ENCODE measurements around the gene CALD1.

CALD1 gene

DNA sequence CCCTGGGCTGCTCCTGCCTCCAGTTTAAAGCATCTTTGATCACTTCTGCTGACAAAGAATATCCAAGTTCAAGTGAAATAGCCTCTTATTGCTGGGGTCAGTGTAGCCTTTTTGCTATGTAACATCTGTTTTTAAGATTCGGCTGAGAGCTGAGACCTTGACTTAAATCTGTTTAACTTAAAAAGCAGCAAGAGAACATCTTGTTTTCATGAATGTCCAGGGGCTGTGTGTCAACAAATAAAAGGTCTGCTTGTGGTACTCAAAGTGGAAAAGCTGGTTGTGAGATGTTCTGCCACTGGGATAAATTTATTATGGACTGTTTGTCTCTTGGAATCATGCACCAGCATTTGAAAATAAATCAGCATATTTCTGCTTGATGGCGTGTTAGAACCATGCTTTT lies 73.2 kb downstream of the CALD1 start:
- no peaks in the 10 kb centered on the region for H3K27me3 ChIP-seq (ENCODE audit: control insufficient read depth, low read length)
- H3K9me2 ChIP-seq (replicated peaks; ENCODE audit: control insufficient read depth, low read length), result no peaks in the 10 kb centered on the region
- H3F3A ChIP-seq (ENCODE audit: control insufficient read depth, insufficient read depth), result no peaks in the 10 kb centered on the region
- H3K27ac ChIP-seq (ENCODE audit: low read depth, low read length), result no peak overlapping the region
- H3K4me1 ChIP-seq (ENCODE audit: control insufficient read depth, low read length), result no peaks in the 10 kb centered on the region
- no peak overlapping the region for H3K4me3 ChIP-seq (ENCODE audit: low read length)
- H3K4me2 ChIP-seq (ENCODE audit: low read length), result no peak overlapping the region
- no peaks in the 10 kb centered on the region for H3K36me3 ChIP-seq (ENCODE audit: control insufficient read depth, low read length)
- no peaks in the 10 kb centered on the region for H3K79me2 ChIP-seq (ENCODE audit: control insufficient read depth, low read length)
- TF ChIP-seq, protein P1, sequence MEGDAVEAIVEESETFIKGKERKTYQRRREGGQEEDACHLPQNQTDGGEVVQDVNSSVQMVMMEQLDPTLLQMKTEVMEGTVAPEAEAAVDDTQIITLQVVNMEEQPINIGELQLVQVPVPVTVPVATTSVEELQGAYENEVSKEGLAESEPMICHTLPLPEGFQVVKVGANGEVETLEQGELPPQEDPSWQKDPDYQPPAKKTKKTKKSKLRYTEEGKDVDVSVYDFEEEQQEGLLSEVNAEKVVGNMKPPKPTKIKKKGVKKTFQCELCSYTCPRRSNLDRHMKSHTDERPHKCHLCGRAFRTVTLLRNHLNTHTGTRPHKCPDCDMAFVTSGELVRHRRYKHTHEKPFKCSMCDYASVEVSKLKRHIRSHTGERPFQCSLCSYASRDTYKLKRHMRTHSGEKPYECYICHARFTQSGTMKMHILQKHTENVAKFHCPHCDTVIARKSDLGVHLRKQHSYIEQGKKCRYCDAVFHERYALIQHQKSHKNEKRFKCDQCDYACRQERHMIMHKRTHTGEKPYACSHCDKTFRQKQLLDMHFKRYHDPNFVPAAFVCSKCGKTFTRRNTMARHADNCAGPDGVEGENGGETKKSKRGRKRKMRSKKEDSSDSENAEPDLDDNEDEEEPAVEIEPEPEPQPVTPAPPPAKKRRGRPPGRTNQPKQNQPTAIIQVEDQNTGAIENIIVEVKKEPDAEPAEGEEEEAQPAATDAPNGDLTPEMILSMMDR (IDR thresholded peaks at IDR 0.05; ENCODE audit: low read depth, low read length, poor library complexity, severe bottlenecking), result no peak
- H3K9me3 ChIP-seq (ENCODE audit: control insufficient read depth, insufficient read depth, low read length), result no peaks in the 10 kb centered on the region
- no peaks in the 10 kb centered on the region for H4K20me1 ChIP-seq (ENCODE audit: control insufficient read depth, insufficient read depth, low read depth, low read length)

DNA sequence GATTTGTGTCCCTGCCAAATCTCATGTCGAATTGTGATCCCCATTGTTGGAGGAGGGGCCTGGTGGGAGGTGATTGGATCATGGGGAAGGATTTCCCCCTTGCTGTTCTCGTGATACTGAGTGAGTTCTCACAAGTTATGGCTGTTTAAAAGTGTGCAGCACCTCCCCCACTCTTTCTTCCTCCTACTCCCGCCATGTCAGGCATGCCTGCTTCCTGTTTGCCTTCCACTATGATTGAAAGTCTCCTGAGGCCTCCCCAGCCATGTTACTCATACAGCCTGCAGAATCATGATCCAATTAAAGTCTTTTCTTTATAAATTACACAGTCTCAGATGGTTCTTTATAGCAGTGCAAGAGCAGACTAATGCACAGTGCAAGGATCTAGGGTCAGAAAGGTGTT lies 75.4 kb downstream of the CALD1 start:
- no peaks in the 10 kb centered on the region for H3K79me2 ChIP-seq (ENCODE audit: control insufficient read depth, low read length)
- H3K9me2 ChIP-seq (replicated peaks; ENCODE audit: control insufficient read depth, low read length), result no peaks in the 10 kb centered on the region

DNA sequence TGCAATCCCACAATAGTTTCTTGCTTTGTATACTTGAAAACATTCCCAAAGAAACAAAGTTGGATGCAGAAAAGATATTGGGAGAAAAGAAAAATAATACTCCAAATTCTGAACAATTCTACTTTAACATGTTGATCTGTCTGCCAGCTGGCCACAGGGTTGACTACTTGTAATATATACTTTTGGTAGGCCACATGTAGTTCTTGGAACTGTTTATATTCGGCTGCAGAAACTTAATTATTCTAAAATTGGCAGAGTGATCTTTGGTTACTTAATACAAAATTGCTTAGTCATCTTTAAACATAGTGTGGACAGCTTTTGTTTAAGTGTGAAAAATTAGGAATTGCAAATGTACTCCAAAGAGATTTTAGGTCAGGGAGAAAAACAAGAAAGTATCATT lies 76.0 kb downstream of the CALD1 start:
- H3K9me2 ChIP-seq (replicated peaks; ENCODE audit: control insufficient read depth, low read length), result no peaks in the 10 kb centered on the region
- no peaks in the 10 kb centered on the region for H3K36me3 ChIP-seq (ENCODE audit: control insufficient read depth, low read length)
- TF ChIP-seq, protein P1 (IDR thresholded peaks at IDR 0.05; ENCODE audit: low read depth, low read length, poor library complexity, severe bottlenecking), result no peak
- no peaks in the 10 kb centered on the region for H3K4me1 ChIP-seq (ENCODE audit: control insufficient read depth, low read length)
- H3K4me3 ChIP-seq (ENCODE audit: low read length), result no peak overlapping the region
- no peaks in the 10 kb centered on the region for H3K79me2 ChIP-seq (ENCODE audit: control insufficient read depth, low read length)
- no peak overlapping the region for H3K4me2 ChIP-seq (ENCODE audit: low read length)
- peaks cover 3% of the 10 kb centered on the region; the same call in 1 of the 2 replicates for H3K27me3 ChIP-seq (ENCODE audit: control insufficient read depth, low read length)
- no peaks in the 10 kb centered on the region for H4K20me1 ChIP-seq (ENCODE audit: control insufficient read depth, insufficient read depth, low read depth, low read length)
- H3K27ac ChIP-seq (ENCODE audit: low read depth, low read length), result no peak overlapping the region
- H3F3A ChIP-seq (ENCODE audit: control insufficient read depth, insufficient read depth), result no peaks in the 10 kb centered on the region
- H3K9me3 ChIP-seq (ENCODE audit: control insufficient read depth, insufficient read depth, low read length), result no peaks in the 10 kb centered on the region

More for the DNA sequence above, 75.4 kb downstream of the CALD1 start:
- H3F3A ChIP-seq (ENCODE audit: control insufficient read depth, insufficient read depth), result no peaks in the 10 kb centered on the region
- H3K4me1 ChIP-seq (ENCODE audit: control insufficient read depth, low read length), result no peaks in the 10 kb centered on the region
- TF ChIP-seq, protein P1 (IDR thresholded peaks at IDR 0.05; ENCODE audit: low read depth, low read length, poor library complexity, severe bottlenecking), result no peak
- TF ChIP-seq EZH2phosphoT487 (IDR thresholded peaks at IDR 0.05; ENCODE audit: borderline replicate concordance, low read length), result no peak
- no peak overlapping the region for H3K4me3 ChIP-seq (ENCODE audit: low read length)
- H3K9me3 ChIP-seq (ENCODE audit: control insufficient read depth, insufficient read depth, low read length), result no peaks in the 10 kb centered on the region
- H4K20me1 ChIP-seq (ENCODE audit: control insufficient read depth, insufficient read depth, low read depth, low read length), result no peaks in the 10 kb centered on the region
- H3K36me3 ChIP-seq (ENCODE audit: control insufficient read depth, low read length), result no peaks in the 10 kb centered on the region
- H3K4me2 ChIP-seq (ENCODE audit: low read length), result no peak overlapping the region
- peaks cover 2% of the 10 kb centered on the region; the same call in 1 of the 2 replicates for H3K27me3 ChIP-seq (ENCODE audit: control insufficient read depth, low read length)
- no peak overlapping the region for H3K27ac ChIP-seq (ENCODE audit: low read depth, low read length)

DNA sequence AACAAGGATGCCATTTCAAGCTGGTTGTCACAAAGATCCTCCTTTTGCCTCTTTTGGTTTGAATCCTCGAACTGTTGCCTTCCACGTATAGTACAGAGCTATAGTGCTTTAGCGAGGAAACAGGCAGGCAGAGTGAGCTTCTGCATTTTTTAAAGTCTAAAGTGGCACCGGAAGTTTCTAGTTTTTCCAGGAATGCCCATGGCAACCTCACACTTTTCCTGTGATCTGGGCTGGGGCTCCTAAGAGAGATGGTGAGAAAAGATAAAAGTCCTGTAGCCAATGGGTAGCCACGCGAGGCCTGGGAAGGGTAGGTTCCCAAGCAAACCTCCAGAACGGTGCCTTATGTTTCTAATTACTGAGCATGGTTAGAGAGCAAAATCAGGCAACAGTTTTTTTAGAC lies 76.7 kb downstream of the CALD1 start:
- Histone ChIP-seq H3K9me3 (ENCODE audit: control insufficient read depth, insufficient read depth, low read length) (no peaks in the 10 kb centered on the region), H3K4me1 (ENCODE audit: control insufficient read depth, low read length) (no peaks in the 10 kb centered on the region), H3K36me3 (ENCODE audit: control insufficient read depth, low read length) (no peaks in the 10 kb centered on the region), H3K4me3 (ENCODE audit: low read length) (no peak overlapping the region), H3K27ac (ENCODE audit: low read depth, low read length) (no peak overlapping the region), H3K9me2 (replicated peaks; ENCODE audit: control insufficient read depth, low read length) (no peaks in the 10 kb centered on the region), H3K79me2 (ENCODE audit: control insufficient read depth, low read length) (no peaks in the 10 kb centered on the region), H3K4me2 (ENCODE audit: low read length) (no peak overlapping the region), H3K27me3 (ENCODE audit: control insufficient read depth, low read length) (peaks cover 3% of the 10 kb centered on the region; the same call in 1 of the 2 replicates), H3F3A (ENCODE audit: control insufficient read depth, insufficient read depth) (no peaks in the 10 kb centered on the region), H4K20me1 (ENCODE audit: control insufficient read depth, insufficient read depth, low read depth, low read length) (no peaks in the 10 kb centered on the region)
- TF ChIP-seq, protein P1 (IDR thresholded peaks at IDR 0.05; ENCODE audit: low read depth, low read length, poor library complexity, severe bottlenecking), result no peak
- TF ChIP-seq EZH2phosphoT487 (IDR thresholded peaks at IDR 0.05; ENCODE audit: borderline replicate concordance, low read length), result no peak
